Stimulated activated CD8-positive, alpha-beta memory T cell treated with anti-CD3 and anti-CD28 coated beads, Interleukin-15, amount 100 ng/mL, for 24 hours (primary cell): ENCODE data around the gene BCAS3.

ENCODE experiments used
- DNase-seq: peaks from one replicate; pipeline ENCODE4 v3.0.0-alpha.2; 2020; ENCODE audit warnings: low read depth

Gene BCAS3

GRCh38 chr17:61253937-61254574 lies 576.4 kb downstream of the BCAS3 start:
- no peak for DNase-seq

GRCh38 chr17:61254904-61255303 lies 577.3 kb downstream of the BCAS3 start:
- no peak for DNase-seq

DNA sequence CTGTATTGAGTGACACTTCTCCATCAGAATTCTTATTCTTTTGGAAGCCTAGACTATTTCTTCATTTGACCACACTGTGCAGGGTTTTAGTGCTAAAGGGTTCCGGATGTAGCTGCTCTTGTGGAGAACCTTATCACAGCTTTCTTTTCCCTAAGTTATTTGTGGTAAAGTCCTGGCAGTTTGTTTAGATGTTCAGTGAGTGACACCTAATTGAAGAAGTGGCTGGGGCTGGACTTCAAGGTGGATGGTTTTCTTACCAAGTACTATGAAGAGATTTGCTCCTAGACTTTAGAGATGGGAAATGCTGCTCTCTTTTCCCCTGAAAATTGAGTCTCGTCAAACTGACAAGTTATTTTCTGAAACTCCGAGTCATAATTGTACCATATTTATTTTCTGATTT lies 578.0 kb downstream of the BCAS3 start:
- no peak for DNase-seq

DNA sequence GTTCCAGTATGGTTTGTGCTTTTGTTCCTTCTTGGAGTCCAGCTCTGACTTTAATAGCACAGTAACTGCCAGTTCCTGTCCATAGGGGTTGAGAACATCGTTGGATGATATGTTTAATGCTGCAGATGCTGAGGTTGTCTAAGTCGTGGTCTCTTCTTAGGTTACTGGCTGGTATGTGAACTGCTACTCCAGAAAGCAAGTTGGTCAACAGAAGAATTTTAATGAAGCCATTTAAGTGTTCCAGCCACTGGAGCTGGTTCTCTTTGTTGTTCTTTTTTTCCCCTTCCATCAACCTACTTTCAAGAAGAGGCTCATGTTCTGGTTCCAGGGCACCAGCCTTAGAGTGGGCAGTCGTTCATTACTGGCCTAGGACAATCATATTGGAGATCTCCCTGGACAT lies 581.7 kb downstream of the BCAS3 start:
- DNase-seq: no peak

- no peak for DNase-seq
These were observed 582.6 kb downstream of the BCAS3 start for GRCh38 chr17:61260071-61260797.

GRCh38 chr17:61261001-61261637 lies 583.5 kb downstream of the BCAS3 start:
- DNase-seq: no peak

DNA sequence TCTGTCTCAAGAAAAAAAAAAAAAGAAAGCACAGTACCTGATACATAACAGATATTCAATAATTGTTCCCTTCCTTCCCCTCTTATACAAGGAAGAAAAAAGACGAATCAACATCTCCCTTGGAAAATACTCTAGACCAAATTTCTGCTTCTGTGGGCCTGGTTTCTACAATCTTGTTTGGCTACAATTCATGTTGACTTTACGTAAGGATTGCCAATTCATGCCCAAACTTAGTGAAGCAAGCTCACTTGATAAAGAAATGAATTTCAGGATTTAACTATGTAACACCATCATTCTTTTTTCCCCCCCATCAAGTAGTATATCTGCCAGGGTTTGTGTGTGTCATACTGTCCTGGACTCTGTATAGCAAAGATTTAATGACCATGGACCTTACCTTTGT lies 587.7 kb downstream of the BCAS3 start:
- DNase-seq: no peak

DNA sequence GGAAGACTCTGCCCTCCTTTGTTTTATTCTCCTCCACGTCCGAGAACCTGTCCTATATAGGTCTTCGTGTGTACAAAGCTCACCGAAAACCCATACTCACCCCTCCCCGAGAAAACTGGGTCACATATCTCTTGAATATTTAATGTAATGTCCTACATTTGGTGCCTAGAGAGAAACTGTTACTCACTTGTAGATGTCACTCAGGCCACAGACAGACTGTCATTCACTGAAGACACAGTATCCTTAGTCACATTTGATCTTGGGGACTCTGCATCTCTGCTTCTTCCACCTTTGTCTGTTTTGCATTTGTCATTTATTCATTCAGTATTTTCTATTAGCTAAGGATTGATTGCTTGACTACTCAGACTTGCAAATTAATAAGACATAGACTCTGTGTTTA lies 590.2 kb downstream of the BCAS3 start:
- no peak for DNase-seq

DNA sequence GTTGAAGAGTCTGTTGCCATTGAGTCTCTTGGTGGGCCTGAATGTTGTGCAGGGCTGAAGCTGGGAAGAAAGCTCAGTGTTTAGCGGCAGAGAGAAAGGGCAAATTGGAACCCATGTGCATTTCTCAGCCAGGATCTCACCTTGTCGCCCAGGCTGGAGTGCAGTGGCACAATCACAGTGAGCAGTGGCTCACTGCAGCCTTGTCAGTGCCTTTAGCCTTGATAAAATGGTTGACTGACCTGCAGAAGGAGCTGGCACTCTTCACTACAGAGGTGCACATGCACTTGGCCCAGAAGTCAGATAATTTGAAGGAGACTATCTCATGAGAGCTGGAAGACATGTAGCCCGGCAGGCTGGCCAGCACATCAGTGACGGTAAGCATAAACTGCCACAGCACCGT lies 597.7 kb downstream of the BCAS3 start:
- no peak for DNase-seq

- DNase-seq: no peak
These were observed 599.2 kb downstream of the BCAS3 start for GRCh38 chr17:61276806-61277205.

DNA sequence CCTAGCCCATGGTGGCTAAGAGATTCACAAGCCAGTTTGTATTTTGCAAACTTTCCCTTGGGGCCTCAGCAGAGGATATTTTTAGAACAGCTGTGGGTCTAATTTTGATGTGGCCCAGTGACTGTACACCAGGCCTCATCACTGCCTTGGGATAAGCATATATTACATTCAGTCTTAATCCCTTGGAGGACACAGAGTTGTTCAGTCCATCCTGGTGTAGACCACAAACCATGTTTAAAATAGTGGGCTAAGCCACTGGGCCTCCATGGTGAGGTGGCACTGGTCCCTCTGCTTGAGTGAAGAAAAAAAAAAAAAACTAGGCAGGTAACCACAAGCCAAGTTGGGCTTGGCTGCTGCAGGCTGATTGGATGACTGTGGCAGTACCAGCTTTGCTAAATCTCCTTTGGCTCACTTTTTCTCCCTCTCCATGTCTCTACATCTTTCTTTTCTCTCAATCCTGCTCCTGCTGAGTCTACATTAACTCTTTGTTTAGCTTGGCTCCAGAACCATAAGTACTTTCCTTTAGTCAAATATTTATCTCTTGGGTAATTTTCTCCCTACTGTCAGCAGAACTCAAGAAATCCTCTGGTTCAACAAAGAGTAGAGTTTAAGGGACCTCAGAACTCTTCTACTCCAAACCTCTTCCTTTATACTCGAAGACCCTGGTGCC lies 602.0 kb downstream of the BCAS3 start:
- DNase-seq: no peak

DNA sequence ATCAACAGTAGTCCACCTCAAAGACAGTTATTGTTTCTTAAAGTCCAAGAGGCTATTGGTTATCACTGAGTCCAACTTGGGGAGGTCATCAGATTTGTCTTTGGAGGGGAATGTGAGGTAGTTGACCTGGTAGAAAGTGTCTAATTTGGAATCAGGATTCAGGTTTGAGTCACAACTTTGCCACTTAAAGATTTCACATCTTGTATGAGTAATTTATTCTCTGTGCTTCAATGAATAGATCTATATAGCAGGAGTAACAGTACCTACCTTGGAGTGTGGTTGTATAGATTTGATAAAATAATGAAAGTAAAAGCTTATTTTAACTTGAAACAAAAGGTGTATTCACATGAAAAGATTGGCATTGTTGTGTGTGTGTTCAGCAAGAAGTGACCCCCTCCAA lies 602.7 kb downstream of the BCAS3 start:
- DNase-seq: no peak

- DNase-seq: no peak
These were observed 603.2 kb downstream of the BCAS3 start for GRCh38 chr17:61280851-61281250.

GRCh38 chr17:61282377-61282776 lies 604.7 kb downstream of the BCAS3 start:
- DNase-seq: no peak

- DNase-seq: no peak
These were observed 605.4 kb downstream of the BCAS3 start for GRCh38 chr17:61283043-61283442.

DNA sequence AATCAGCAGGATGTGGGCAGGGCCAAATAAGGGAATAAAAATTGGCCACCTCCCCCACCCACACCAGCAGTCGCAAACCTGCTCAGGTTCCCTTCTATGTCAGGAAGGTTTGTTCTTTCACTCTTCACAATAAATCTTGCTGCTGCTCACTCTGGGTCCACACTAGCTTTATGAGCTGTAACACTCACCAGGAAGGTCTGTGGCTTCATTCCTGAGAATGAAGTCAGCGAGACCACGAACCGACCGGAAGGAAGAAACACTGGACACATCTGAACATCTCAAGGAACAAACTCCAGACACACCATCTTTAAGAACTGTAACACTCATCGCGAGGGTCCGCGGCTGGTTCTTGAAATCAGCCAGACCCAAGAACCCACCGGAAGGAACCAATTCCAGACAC lies 606.5 kb downstream of the BCAS3 start:
- no peak for DNase-seq

GRCh38 chr17:61284746-61285145 lies 607.1 kb downstream of the BCAS3 start:
- DNase-seq: no peak

GRCh38 chr17:61285526-61286320 lies 608.1 kb downstream of the BCAS3 start:
- no peak for DNase-seq

DNA sequence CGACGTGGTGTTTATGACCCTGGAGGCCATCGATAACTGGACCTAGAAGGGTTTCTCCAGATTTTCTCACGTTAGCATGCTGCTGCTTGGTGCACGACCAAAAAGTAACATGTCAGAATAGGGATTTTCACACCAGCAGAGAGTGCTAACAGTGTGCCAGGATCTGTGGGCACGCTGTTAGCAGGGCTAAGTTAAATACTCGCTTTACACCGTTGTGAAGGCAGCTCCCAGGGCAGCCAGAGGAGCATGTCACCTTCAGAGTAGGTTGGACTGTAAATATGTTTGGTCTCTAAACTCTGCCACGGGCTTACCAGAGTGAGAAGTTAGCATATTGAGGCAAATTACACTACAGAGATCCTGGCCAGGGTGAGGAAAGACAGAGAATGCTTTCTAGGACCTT lies 608.8 kb downstream of the BCAS3 start:
- no peak for DNase-seq

- DNase-seq: no peak
These were observed 612.0 kb downstream of the BCAS3 start for GRCh38 chr17:61289408-61290385.
